HepG2 (cell line): ENCODE data around the gene FCHO1. TPM values are rescaled to one million over a fixed set of nuclear protein-coding genes. Genes with fewer than 3 reads are reported as not detected.

ENCODE experiments used
- ARNT ChIP-seq: fragments of 450-650 bp; IDR thresholded peaks from 2 replicates; pipeline ENCODE4 v1.6.1; 2017
- ARNT2 ChIP-seq: sonication (generic); formaldehyde crosslinking; IDR thresholded peaks from 2 replicates; pipeline ENCODE4 v1.8.0; 2022; ENCODE audit warnings: mild to moderate bottlenecking, low read depth, missing genetic modification reagents, moderate library complexity
- CEBPB ChIP-seq: IDR thresholded peaks from 2 replicates; pipeline ENCODE4 v1.6.1; 2011; ENCODE audit warnings: low read depth, low read length, improper control_type of control experiment, borderline replicate concordance
- CHD4 ChIP-seq: fragments of 200-600 bp; sonication (generic); IDR thresholded peaks from 2 replicates; pipeline ENCODE4 v1.7.0; 2017; ENCODE audit warnings: mild to moderate bottlenecking, low read length, borderline replicate concordance
- GTF3A ChIP-seq: sonication (generic); formaldehyde crosslinking; conservative IDR thresholded peaks from 2 replicates; pipeline ENCODE4 v1.4.0; 2020; ENCODE audit warnings: mild to moderate bottlenecking, missing genetic modification reagents
- HCFC1 ChIP-seq: fragments of 150-350 bp; IDR thresholded peaks from 2 replicates; pipeline ENCODE4 v1.6.1; 2014; ENCODE audit warnings: low read depth, low read length
- MAFK ChIP-seq, 2 experiments: IDR thresholded peaks in 1 of 2; conservative IDR thresholded peaks in 1 of 2; 2 replicates each; pipeline ENCODE4 v1.6.1; 2011; ENCODE audit warnings: improper control_type of control experiment in 2 of 2, low read length in 2 of 2
- MBD4 ChIP-seq: IDR thresholded peaks from 2 replicates; pipeline ENCODE4 v1.6.1; 2012; ENCODE audit warnings: low read length, inconsistent platforms, borderline replicate concordance
- MYC ChIP-seq: sonication (generic); formaldehyde crosslinking; IDR thresholded peaks from 2 replicates; pipeline ENCODE4 v1.9.0; 2021; ENCODE audit warnings: missing genetic modification reagents, borderline replicate concordance
- MYNN ChIP-seq: sonication (generic); formaldehyde crosslinking; IDR thresholded peaks from 2 replicates; pipeline ENCODE4 v1.4.0; 2020; ENCODE audit warnings: mild to moderate bottlenecking, low read depth, missing genetic modification reagents
- SAP130 ChIP-seq: IDR thresholded peaks from 2 replicates; pipeline ENCODE4 v1.6.1; 2016; ENCODE audit warnings: low read depth
- TRIM24 ChIP-seq: sonication (generic); formaldehyde crosslinking; IDR thresholded peaks from 2 replicates; pipeline ENCODE4 v1.8.0; 2022; ENCODE audit warnings: mild to moderate bottlenecking, missing genetic modification reagents
- ZFP36L2 ChIP-seq: sonication (generic); formaldehyde crosslinking; IDR thresholded peaks from 2 replicates; pipeline ENCODE4 v1.4.0; 2020; ENCODE audit warnings: missing genetic modification reagents
- ZFP62 ChIP-seq: sonication (generic); formaldehyde crosslinking; IDR thresholded peaks from 2 replicates; pipeline ENCODE4 v1.4.0; 2020; ENCODE audit warnings: missing genetic modification reagents
- ZKSCAN8 ChIP-seq: IDR thresholded peaks from 2 replicates; pipeline ENCODE4 v1.6.1; 2016; ENCODE audit warnings: borderline replicate concordance, missing genetic modification reagents, missing compliant biosample characterization
- ZNF20 ChIP-seq: sonication (generic); formaldehyde crosslinking; IDR thresholded peaks from 2 replicates; pipeline ENCODE4 v1.4.0; 2020; ENCODE audit warnings: mild to moderate bottlenecking, moderate library complexity, missing genetic modification reagents
- ZNF296 ChIP-seq: sonication (generic); formaldehyde crosslinking; conservative IDR thresholded peaks from 2 replicates; pipeline ENCODE4 v1.5.0; 2020; ENCODE audit warnings: mild to moderate bottlenecking, missing genetic modification reagents
- ZNF30 ChIP-seq: sonication (generic); formaldehyde crosslinking; IDR thresholded peaks from 2 replicates; pipeline ENCODE4 v1.5.0; 2020; ENCODE audit warnings: mild to moderate bottlenecking, missing genetic modification reagents
- ZNF451 ChIP-seq: sonication (generic); formaldehyde crosslinking; IDR thresholded peaks from 2 replicates; pipeline ENCODE4 v1.5.0; 2020; ENCODE audit warnings: mild to moderate bottlenecking, missing genetic modification reagents
- ZNF550 ChIP-seq: sonication (generic); formaldehyde crosslinking; IDR thresholded peaks from 2 replicates; pipeline ENCODE4 v1.4.0; 2020; ENCODE audit warnings: mild to moderate bottlenecking, missing genetic modification reagents, borderline replicate concordance
- ZNF660 ChIP-seq: sonication (generic); formaldehyde crosslinking; IDR thresholded peaks from 2 replicates; pipeline ENCODE4 v1.5.1; 2020; ENCODE audit warnings: mild to moderate bottlenecking, low read depth, missing genetic modification reagents, borderline replicate concordance
- ZNF780A ChIP-seq: sonication (generic); formaldehyde crosslinking; IDR thresholded peaks from 2 replicates; pipeline ENCODE4 v1.8.0; 2022; ENCODE audit warnings: mild to moderate bottlenecking, missing genetic modification reagents, moderate library complexity
- polyA plus RNA-seq, 8 experiments: library from polyadenylated mRNA; depleted of rRNA in 3 of 8; stranded (reverse) in 7 of 8; unstranded in 1 of 8; fragments of >200 nt; fragmentation: Illumina TruSeq in 4 of 8; extraction: Trizol in 4 of 8; gene quantifications; 2 replicates each; pipeline versions ENCODE4 v1.2.1 to v1.2.3, GENCODE V29; 2011 to 2016; ENCODE audit warnings: low read depth in 4 of 8, missing spikeins in 1 of 8, mixed read lengths in 1 of 8; ENCODE audit not compliant: insufficient read depth in 1 of 8
- total RNA-seq, 5 experiments: library from RNA; depleted of rRNA; stranded (reverse); fragments of >200 nt; fragmentation: Illumina TruSeq; extraction: Trizol; gene quantifications; 2 replicates each; pipeline ENCODE4 v1.2.3, GENCODE V29; 2016; ENCODE audit warnings: low read depth in 1 of 5
- TF ChIP-seq, protein P1 (sequence below): sonication (generic); formaldehyde crosslinking; IDR thresholded peaks from 2 replicates; pipeline ENCODE4 v1.5.1; 2020; ENCODE audit warnings: mild to moderate bottlenecking, moderate library complexity, missing genetic modification reagents
- TF ChIP-seq, protein P2 (sequence below): sonication (generic); formaldehyde crosslinking; IDR thresholded peaks from 2 replicates; pipeline ENCODE4 v1.4.0; 2020; ENCODE audit warnings: missing genetic modification reagents, mild to moderate bottlenecking, borderline replicate concordance
- TF ChIP-seq, protein P3 (sequence below): sonication (generic); formaldehyde crosslinking; conservative IDR thresholded peaks from 2 replicates; pipeline ENCODE4 v1.4.0; 2020; ENCODE audit warnings: missing genetic modification reagents
- TF ChIP-seq, protein P4 (sequence below): sonication (generic); formaldehyde crosslinking; IDR thresholded peaks from 2 replicates; pipeline ENCODE4 v1.4.0; 2020; ENCODE audit warnings: missing genetic modification reagents; ENCODE audit errors: not compliant biosample characterization

FCHO1 gene
- total and polyA plus RNA-seq, 2 of the 13 experiments (the other 11 are each of a cell fraction or from before 2014, with no cell fraction given) = 1.3 to 3.1 TPM

DNA sequence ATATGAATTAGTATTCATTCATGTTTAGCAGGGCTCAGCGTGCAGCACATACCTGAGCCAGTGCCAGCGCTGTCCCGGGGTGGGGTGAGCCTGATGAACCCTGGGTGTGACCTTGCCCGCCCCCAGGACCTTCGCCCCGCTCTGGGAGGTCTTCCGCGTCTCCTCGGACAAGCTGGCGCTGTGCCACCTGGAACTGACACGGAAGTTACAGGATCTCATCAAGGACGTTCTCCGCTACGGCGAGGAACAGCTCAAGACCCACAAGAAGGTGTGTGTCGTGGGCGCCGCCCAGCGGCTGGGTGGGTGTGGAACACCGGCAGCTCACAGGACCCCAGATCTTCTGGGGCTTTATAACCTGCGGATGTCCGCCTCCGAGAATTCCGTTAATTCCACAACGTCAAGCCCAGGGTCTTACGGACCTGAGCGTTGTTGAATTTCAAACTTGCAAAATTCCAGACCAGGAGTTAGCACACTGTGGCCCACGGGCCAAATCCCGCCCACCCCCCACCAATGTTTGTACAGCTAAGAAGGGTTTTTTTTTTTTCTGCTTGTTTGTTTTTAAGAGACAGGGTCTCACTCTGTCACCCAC is 15.4 kb downstream of the FCHO1 start (continued):
- TF ChIP-seq MBD4 (no peak), GTF3A (CRISPR knock-in tag) (no peak), ZNF780A (CRISPR knock-in tag) (no peak), MYNN (CRISPR knock-in tag) (no peak), HCFC1 (no peak), ARNT (no peak), ZNF296 (CRISPR knock-in tag) (no peak), ZNF30 (CRISPR knock-in tag) (no peak), CEBPB (no peak), ZKSCAN8 (CRISPR knock-in tag) (peak; percentile 76; the same call in 1 of the 2 replicates), ZFP62 (CRISPR knock-in tag) (no peak), MYC (CRISPR knock-in tag) (peak; percentile 46; the same call in 1 of the 2 replicates), ZNF550 (CRISPR knock-in tag) (no peak), ZNF451 (CRISPR knock-in tag) (0 out of 2 replicates have a peak, but pooled peaks have one; percentile 75), SAP130 (CRISPR knock-in tag) (peak; percentile 73; the same call in 1 of the 2 replicates), TRIM24 (CRISPR knock-in tag) (no peak), ZNF20 (CRISPR knock-in tag) (no peak), ZNF660 (CRISPR knock-in tag) (no peak), CHD4 (no peak), ARNT2 (no peak), MAFK (conservative IDR thresholded peaks at IDR 0.05 in 1 of 2, IDR thresholded peaks at IDR 0.05 in 1 of 2; ENCODE audit: low read length in 2 of 2) (no peak), ZFP36L2 (CRISPR knock-in tag) (no peak)
- TF ChIP-seq, protein P1, sequence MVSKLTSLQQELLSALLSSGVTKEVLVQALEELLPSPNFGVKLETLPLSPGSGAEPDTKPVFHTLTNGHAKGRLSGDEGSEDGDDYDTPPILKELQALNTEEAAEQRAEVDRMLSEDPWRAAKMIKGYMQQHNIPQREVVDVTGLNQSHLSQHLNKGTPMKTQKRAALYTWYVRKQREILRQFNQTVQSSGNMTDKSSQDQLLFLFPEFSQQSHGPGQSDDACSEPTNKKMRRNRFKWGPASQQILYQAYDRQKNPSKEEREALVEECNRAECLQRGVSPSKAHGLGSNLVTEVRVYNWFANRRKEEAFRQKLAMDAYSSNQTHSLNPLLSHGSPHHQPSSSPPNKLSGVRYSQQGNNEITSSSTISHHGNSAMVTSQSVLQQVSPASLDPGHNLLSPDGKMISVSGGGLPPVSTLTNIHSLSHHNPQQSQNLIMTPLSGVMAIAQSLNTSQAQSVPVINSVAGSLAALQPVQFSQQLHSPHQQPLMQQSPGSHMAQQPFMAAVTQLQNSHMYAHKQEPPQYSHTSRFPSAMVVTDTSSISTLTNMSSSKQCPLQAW = peak; percentile 73; the same call in 1 of the 2 replicates
- TF ChIP-seq, protein P2, sequence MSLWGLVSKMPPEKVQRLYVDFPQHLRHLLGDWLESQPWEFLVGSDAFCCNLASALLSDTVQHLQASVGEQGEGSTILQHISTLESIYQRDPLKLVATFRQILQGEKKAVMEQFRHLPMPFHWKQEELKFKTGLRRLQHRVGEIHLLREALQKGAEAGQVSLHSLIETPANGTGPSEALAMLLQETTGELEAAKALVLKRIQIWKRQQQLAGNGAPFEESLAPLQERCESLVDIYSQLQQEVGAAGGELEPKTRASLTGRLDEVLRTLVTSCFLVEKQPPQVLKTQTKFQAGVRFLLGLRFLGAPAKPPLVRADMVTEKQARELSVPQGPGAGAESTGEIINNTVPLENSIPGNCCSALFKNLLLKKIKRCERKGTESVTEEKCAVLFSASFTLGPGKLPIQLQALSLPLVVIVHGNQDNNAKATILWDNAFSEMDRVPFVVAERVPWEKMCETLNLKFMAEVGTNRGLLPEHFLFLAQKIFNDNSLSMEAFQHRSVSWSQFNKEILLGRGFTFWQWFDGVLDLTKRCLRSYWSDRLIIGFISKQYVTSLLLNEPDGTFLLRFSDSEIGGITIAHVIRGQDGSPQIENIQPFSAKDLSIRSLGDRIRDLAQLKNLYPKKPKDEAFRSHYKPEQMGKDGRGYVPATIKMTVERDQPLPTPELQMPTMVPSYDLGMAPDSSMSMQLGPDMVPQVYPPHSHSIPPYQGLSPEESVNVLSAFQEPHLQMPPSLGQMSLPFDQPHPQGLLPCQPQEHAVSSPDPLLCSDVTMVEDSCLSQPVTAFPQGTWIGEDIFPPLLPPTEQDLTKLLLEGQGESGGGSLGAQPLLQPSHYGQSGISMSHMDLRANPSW (CRISPR knock-in tag) = no peak
- TF ChIP-seq, protein P3, sequence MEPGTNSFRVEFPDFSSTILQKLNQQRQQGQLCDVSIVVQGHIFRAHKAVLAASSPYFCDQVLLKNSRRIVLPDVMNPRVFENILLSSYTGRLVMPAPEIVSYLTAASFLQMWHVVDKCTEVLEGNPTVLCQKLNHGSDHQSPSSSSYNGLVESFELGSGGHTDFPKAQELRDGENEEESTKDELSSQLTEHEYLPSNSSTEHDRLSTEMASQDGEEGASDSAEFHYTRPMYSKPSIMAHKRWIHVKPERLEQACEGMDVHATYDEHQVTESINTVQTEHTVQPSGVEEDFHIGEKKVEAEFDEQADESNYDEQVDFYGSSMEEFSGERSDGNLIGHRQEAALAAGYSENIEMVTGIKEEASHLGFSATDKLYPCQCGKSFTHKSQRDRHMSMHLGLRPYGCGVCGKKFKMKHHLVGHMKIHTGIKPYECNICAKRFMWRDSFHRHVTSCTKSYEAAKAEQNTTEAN (CRISPR knock-in tag) = 0 out of 2 replicates have a peak, but pooled peaks have one; percentile 30
- TF ChIP-seq, protein P4, sequence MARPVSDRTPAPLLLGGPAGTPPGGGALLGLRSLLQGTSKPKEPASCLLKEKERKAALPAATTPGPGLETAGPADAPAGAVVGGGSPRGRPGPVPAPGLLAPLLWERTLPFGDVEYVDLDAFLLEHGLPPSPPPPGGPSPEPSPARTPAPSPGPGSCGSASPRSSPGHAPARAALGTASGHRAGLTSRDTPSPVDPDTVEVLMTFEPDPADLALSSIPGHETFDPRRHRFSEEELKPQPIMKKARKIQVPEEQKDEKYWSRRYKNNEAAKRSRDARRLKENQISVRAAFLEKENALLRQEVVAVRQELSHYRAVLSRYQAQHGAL (CRISPR knock-in tag) = no peak
